Islet of Langerhans (tissue), 1 donor: Measurements from ENCODE around the gene TKT.

Source experiments
- FAIRE-seq: peaks from one replicate; lab custom pipeline; 2011; peaks lifted over from hg19 to GRCh38; lab: Jason Lieb, UNC

The TKT gene

GRCh38 chr3:53239800-53240199 is 16.0 kb downstream of the TKT start:
- FAIRE-seq, result no peak

- FAIRE-seq, result no peak
These were observed 16.9 kb downstream of the TKT start for GRCh38 chr3:53238886-53239285.

- peak; percentile 97 for FAIRE-seq
These were observed 17.6 kb downstream of the TKT start for GRCh38 chr3:53238051-53238850.

- FAIRE-seq, result no peak
These were observed 19.5 kb downstream of the TKT start for GRCh38 chr3:53236112-53236841.

- no peak for FAIRE-seq
These were observed 20.3 kb downstream of the TKT start for GRCh38 chr3:53235545-53235944.

- FAIRE-seq, result no peak
These were observed 21.0 kb downstream of the TKT start for GRCh38 chr3:53234841-53235232.

- FAIRE-seq, result no peak
These were observed 21.5 kb downstream of the TKT start for GRCh38 chr3:53234130-53234840.

- no peak for FAIRE-seq
These were observed 23.0 kb downstream of the TKT start for GRCh38 chr3:53232641-53233377.

GRCh38 chr3:53231532-53232511 is 24.0 kb downstream of the TKT start:
- no peak for FAIRE-seq

- no peak for FAIRE-seq
These were observed 25.0 kb downstream of the TKT start for GRCh38 chr3:53230789-53231188.

- FAIRE-seq, result no peak
These were observed 25.7 kb downstream of the TKT start for GRCh38 chr3:53230041-53230621.

GRCh38 chr3:53229606-53230005 is 26.2 kb downstream of the TKT start:
- FAIRE-seq, result no peak

GRCh38 chr3:53229171-53229570 is 26.7 kb downstream of the TKT start:
- no peak for FAIRE-seq

GRCh38 chr3:53227993-53228885 is 27.6 kb downstream of the TKT start:
- FAIRE-seq, result no peak

- no peak for FAIRE-seq
These were observed 28.9 kb downstream of the TKT start for GRCh38 chr3:53226841-53227407.

- FAIRE-seq, result no peak
These were observed 29.5 kb downstream of the TKT start for GRCh38 chr3:53226142-53226840.

- no peak for FAIRE-seq
These were observed 30.2 kb downstream of the TKT start for GRCh38 chr3:53225651-53226050.

GRCh38 chr3:53225181-53225580 is 30.6 kb downstream of the TKT start:
- no peak for FAIRE-seq

GRCh38 chr3:53224536-53224935 is 31.3 kb downstream of the TKT start:
- FAIRE-seq, result no peak
